ENCODE results near the gene SLC6A6.

SLC6A6 gene

DNA sequence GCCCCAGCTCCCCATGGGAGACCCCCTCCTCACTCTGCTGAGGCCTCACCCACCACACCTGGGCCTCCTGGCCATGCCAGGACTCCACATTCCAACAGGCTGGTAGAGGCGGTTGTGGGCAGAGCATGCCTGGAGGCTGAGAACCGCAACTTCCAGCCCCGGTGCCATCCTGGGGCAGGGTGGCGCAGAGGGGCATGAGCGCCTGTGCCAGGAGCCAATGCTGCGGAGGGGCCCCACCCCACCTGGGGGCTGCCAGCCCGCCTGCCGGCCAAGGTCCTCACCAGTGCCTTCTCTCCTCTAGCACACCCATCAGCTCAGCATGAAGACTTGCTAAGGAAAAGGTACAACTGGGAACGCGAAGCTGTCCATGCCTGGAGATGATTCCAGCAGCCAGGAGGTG, 34.3 kb upstream of the SLC6A6 start:
- no peak for TF ChIP-seq POLR2A (IDR thresholded peaks at IDR 0.05; ENCODE audit: low read length)
- TF ChIP-seq GATA1 (IDR thresholded peaks at IDR 0.05; ENCODE audit: low read depth, low read length) = no peak

DNA sequence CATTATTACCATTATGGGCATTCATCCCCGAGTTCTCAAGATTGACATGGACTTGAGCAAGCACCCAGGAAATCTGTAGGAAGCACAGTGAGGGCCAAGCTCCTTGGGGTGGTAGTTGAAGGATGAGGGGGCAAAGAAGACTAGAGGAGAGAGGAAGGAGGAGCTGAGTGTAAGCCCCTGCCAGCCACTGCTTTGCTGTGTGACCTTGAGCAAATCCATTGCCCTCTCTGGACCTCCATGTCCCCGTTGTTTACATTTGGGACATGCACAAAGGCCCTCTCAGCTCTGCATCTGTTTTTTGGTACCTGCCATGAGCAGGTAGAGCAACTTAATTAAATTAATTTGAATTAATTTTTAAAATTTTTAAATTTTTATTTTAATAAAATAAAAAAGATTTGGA, 33.5 kb upstream of the SLC6A6 start:
- no peak for DNase-seq

More for the DNA sequence above, 34.3 kb upstream of the SLC6A6 start:
- no peak for DNase-seq

DNA sequence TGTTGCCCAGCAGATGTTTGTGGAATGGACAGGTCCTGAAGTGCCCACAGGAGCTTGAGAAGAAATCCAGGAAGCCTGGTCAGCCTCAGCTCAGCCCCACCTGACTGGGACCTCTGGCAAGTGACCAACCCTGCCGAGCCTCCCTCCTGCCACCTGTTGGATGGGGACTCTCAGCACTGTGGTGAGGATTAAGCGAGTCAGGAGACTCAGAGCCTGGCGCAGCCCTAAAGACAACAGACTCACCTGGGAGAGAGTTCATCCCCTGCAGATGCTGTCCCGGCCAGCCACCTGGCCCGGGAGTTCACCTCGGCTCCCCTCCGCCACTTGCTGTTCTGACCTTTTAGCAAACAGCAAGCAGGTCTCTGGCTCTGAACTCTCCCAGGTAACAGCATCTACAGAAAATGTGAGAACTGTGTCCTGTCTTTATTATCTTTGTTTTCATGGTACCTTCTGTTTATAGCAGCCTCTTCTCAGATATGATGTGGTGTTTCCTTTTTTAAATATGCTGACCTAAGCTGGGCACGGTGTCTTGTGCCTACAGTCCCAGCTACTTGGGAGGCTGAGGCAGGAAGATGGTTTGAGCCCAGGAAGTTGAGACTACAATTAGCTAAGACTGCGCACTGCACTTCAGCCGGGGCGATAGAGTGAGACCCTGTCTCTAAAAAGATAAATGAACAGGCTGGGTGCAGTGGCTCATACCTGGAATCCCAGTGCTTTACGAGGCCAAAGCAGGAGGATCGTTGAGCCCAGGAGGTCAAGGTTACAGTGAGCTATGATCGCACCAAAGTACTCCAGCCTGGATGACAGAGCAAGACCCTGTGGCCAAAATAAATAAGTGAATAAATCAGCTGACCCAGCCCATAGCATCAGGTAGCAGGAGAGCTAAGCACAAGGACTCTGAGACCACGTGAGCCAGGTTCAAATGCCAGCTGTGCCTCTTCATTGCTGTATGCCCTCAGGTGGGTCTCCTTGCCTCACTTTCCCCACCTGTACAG, 32.4 kb upstream of the SLC6A6 start:
- DNase-seq = peak in 1 of 2 experiments; percentile 7
- TF ChIP-seq GATA1 (IDR thresholded peaks at IDR 0.05; ENCODE audit: low read depth, low read length) = no peak
- no peak for TF ChIP-seq POLR2A (IDR thresholded peaks at IDR 0.05; ENCODE audit: low read length)

More for the DNA sequence above, 33.5 kb upstream of the SLC6A6 start:
- no peak for TF ChIP-seq GATA1 (IDR thresholded peaks at IDR 0.05; ENCODE audit: low read depth, low read length)
- TF ChIP-seq POLR2A (IDR thresholded peaks at IDR 0.05; ENCODE audit: low read length) = no peak

DNA sequence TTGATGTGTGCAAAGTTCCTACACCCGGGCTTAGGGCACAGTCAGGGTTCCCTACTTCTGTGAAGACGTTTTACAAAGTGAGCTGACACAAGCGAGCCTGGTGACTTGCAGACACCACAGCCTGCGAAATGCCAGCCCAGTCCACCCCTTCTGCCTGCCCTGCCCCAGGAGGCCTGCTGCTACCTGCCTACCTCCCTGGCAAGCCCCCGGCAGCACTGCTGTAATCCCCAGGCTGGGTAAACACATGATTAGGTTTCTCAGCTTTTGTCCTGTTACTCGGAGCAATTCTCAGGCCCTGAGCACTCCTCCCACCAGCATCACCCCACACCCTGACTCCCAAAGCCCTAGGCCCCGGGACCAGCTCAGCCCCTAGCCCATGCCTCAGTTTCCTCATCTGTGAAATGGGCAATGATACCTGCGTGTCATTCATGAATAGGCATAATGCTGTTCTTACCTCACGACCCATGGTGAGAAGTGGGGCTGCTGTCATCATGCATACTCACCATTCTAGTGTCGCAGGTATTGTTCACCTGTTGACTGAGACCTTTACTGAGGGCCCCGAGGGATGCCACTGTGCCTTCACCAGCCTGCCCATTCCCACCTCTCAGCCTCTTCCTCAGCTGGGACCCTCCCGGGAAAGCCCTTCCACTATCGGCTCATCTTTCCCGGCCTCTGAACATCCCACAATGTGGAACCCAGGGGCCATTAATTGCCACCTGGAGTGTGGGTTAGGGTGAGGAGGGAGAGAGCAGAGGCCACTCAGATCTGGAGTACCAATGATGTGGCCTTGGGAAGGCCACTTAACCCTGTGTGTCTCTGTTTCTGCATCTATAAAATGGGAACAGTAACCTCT, 31.5 kb upstream of the SLC6A6 start:
- no peak for TF ChIP-seq POLR2A (IDR thresholded peaks at IDR 0.05; ENCODE audit: low read length)
- no peak for TF ChIP-seq GATA1 (IDR thresholded peaks at IDR 0.05; ENCODE audit: low read depth, low read length)
- no peak for DNase-seq

DNA sequence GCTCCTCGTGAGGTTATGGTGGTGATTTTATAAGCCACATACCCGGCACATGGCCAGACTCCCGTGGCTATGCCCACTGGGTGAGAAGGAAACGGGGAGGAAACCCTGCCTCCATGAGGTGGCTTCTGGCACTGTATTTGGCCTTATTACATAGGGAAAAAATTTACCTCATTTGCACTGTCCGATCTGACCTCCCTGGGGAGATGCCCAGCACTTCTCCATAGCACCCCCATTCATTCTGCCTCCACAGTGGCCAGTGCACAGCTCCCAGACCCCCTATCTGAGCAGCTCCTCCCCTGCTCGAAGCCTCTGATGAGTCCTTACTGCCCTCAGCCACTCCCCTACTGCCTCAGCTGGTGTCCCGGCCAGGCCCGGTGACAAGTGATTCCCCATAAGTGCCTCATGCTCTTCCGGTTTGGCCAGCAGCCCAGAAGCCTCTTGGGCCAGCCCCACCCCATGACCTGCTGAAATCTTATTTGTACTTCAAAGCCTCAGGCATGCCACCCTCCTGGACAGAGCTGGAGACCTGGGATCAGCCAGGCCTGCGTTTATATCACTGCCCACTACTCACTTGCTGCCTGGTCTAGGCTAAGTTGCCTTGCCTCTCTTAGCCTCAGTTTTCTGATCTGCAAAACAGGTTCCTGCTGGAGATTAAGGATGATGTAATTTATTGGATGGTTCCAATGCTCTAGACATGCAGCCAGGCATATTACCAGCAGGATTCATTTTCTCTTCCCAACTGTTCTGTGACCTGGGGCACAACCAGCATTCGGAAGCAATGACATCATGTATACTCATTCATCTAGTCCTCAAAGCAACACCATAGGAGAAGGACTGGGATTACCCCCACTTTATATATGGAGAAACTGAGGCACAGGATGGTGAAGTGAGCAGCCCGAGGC, 30.6 kb upstream of the SLC6A6 start:
- TF ChIP-seq POLR2A (IDR thresholded peaks at IDR 0.05; ENCODE audit: low read length) (no peak), GATA1 (IDR thresholded peaks at IDR 0.05; ENCODE audit: low read depth, low read length) (no peak)
- peak; percentile 86 to 92 for DNase-seq

DNA sequence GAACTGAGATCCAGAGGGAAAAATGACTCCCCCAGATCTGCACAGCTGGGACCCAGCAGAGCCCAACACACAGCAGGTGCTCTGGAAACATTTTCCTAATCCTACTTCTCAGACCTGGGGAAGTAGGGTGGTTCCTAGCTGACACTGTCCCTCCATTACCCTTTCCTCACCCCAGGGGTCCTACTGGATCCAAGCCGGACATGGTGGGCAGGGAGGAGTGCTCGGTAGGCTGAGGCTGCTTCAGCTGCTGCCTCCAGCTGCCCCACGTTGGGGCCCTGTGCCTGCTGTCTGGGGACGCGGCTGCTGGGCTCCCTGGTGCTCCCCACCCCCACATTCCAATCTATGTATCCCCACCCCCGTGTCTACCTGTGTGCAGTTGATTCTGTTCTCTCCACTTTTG, 29.8 kb upstream of the SLC6A6 start:
- no peak for DNase-seq
- TF ChIP-seq GATA1 (IDR thresholded peaks at IDR 0.05; ENCODE audit: low read depth, low read length) (no peak), POLR2A (IDR thresholded peaks at IDR 0.05; ENCODE audit: low read length) (no peak)

DNA sequence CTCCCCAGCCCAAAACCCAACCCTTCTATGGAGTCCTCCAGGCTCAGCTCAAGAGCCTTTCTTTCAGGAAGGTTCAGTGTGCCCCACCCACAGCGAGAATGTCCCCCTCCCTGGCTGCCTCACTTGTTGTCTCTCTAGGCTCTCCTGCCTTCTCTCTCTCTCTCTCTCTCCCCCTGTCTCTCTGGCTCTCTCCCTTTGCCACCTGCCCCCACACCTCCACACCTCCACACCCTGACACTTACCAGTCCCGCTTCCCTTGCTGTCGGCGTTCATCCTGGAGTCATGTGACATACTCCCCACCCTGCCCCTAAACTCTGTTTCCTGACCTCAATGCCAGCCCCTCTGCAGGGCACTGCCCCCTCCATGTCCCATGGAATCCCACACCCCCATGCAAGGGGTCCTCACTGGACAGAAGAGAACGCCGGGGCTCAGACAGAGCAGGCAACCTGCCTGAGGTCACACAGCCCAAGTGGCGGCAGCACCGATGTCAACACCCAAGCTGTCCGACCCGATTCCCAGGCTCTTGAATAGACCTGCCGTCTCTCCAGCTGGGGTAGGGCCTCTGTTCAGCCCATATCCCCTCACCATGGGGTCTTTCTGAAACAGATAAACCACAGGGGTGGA, 28.5 kb upstream of the SLC6A6 start:
- TF ChIP-seq GATA1 (IDR thresholded peaks at IDR 0.05; ENCODE audit: low read depth, low read length) = no peak
- TF ChIP-seq POLR2A (IDR thresholded peaks at IDR 0.05; ENCODE audit: low read length) = no peak
- DNase-seq = no peak

DNA sequence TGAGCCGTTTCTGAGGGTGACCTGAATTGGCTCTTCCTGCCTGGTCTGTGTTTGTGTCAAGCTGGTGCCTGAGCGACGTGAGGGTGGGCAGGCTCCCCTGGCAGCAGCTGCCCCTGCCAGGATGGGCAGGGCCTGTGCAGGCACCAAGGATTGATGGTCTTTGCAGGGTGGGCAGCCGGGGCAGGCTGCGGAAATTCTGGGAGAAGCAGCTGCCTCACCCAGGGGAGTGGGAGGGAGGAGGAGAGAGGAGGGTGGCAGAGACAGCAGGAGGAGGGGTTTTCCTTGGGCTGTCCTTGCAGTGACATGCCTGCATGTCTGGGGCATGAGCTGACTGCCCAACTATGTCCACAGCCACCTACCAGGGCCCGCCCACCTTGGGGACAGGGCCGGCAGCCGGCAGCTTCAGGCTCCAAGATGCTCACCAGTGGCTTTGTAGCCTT, 27.9 kb upstream of the SLC6A6 start:
- DNase-seq = no peak
- TF ChIP-seq POLR2A (IDR thresholded peaks at IDR 0.05; ENCODE audit: low read length) (no peak), GATA1 (IDR thresholded peaks at IDR 0.05; ENCODE audit: low read depth, low read length) (no peak)

DNA sequence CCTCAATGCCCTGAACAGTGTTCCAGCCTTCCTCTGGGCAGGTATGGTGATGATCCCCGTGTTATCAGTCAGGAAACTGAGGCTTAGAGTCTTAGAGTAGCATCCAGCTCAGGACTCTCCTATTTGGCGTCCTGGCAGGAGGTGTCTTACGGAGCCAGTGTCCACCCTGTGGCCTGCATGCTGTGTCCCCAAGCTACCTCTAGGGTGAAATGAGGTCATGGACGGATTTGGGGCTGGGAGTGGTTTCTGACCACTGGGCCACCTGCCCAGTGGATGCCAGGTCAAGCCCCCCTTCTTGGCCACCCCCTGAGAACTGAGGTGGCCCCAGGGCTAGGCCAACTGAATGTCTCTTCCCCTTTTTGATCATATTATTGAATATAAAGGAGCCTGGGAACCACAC, 27.2 kb upstream of the SLC6A6 start:
- no peak for DNase-seq
- TF ChIP-seq POLR2A (IDR thresholded peaks at IDR 0.05; ENCODE audit: low read length) = no peak
- no peak for TF ChIP-seq GATA1 (IDR thresholded peaks at IDR 0.05; ENCODE audit: low read depth, low read length)

DNA sequence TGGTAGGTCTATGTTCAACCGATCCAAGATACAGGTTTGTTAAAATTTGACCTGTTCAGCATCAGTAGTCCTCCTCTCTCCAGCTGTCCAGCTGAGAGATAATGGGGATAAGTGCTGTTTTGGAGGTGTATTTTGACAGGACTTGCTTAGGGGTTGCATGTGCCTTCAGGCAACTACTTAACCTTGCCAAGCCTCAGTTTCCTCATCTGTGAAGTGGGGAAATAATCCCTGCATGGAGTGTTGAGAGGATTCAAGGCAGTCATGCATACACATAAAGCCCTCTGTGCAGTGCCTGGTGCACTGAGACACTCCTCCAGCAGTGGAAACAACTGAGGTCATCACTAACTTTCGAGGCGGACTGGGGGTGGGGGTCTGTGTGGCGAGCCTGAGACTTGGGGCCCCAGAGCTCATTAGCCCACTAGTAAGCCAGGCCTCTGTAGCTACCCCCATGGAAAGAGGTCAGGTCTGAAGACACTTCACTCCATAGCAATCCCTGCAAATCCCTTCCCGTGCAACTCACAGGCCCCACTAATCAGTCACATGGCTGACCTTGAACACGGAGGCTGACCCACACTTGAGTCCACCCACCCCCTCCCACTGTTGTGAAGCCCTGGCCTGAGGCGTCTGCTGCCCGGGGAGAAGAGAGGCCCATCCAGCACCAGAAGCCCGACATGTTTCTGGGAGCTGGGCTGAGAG, 25.9 kb upstream of the SLC6A6 start:
- TF ChIP-seq GATA1 (IDR thresholded peaks at IDR 0.05; ENCODE audit: low read depth, low read length) = no peak
- no peak for TF ChIP-seq POLR2A (IDR thresholded peaks at IDR 0.05; ENCODE audit: low read length)
- DNase-seq = no peak

DNA sequence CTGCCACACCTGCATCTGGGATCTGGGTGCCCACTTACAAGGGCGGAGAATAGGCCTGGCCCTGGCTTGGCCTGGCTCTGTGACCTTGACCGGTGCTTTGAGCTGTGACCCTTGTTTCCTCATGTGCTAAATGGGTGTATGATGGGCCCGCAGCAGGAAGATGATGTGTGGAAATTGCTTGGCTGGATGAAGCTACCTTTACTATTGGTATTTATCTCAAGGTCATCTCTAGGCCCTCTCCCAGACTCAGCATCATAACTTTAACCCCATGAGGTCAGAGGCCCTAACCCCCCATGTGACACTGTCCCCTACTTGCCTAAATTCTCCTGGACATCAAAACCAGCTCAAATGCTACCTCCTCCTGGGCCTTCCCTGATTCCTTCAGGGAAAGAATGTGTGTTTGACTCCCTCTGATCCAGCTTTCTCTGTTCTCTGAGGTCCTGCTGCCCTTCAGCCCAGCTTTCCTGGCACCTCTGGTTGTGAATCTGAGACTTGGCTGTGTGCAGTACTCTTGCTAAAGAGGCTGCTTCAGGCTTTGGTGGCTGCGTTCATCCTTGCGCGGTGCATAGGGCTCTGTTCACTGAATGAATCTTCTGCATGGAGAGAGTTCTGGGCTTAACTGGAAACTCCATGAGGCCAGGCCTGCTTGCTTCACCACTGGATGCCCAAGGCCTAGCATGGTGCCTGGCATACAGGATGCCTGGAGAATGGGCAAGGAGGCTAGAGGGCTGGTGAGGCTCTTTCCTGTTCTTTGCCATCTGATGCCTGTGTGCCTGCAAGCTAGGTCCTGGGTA, 25.2 kb upstream of the SLC6A6 start:
- TF ChIP-seq GATA1 (IDR thresholded peaks at IDR 0.05; ENCODE audit: low read depth, low read length) = no peak
- no peak for TF ChIP-seq POLR2A (IDR thresholded peaks at IDR 0.05; ENCODE audit: low read length)
- DNase-seq = no peak

DNA sequence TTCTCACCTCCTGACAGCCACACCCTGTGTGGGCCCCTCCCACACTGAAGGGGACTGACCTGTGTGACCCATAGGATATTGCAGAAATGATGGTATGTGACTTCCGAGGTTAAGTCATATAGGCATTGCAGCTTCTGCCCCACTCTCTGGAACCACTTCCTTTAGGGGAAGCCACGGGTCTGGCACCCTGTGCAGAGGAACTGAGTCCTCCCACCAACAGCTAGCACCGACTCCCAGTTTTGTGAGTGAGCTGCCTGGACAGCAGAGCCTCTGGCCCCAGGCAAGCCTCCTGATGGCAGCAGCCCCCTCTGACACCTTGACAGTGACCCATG, 24.6 kb upstream of the SLC6A6 start:
- DNase-seq = no peak
- TF ChIP-seq POLR2A (IDR thresholded peaks at IDR 0.05; ENCODE audit: low read length) (no peak), GATA1 (IDR thresholded peaks at IDR 0.05; ENCODE audit: low read depth, low read length) (no peak)

Data from erythroblast (primary cell).